Heart right ventricle (tissue), 16 donors: ENCODE data around the gene PRKAG3. TPM values are rescaled to one million over a fixed set of nuclear protein-coding genes. Genes with fewer than 3 reads are reported as not detected.
"Not testable (repeated sequence)": the region's sequence is repeated elsewhere in the genome, so short reads cannot be mapped to it uniquely, and the experiment has no call there.

ENCODE experiments used
- ATAC-seq, 8 donors: fragments of 200-7000 bp; cut with Tn5 transposase; one replicate each; pipeline ENCODE4 v1.9.1; 2020; ENCODE audit warnings: mild to moderate bottlenecking in 8 of 8, moderate library complexity in 8 of 8, moderate number of reproducible peaks in 1 of 8
- DNase-seq, 2 donors: peaks; one replicate each; pipeline ENCODE4 v3.0.0-alpha.2; 2020
- H3K27ac ChIP-seq, 10 donors: fragments of 200-600 bp; sonication (generic) in 2 of 10; one replicate each; pipeline versions ENCODE4 v1.5.0 to v1.8.0; 2020 to 2022; ENCODE audit warnings: mild to moderate bottlenecking in 3 of 10
- H3K27me3 ChIP-seq, 7 donors: fragments of 200-600 bp; one replicate each; pipeline ENCODE4 v1.8.0; 2021 to 2022; ENCODE audit warnings: mild to moderate bottlenecking in 2 of 7
- H3K36me3 ChIP-seq, 9 donors: fragments of 200-600 bp; sonication (generic) in 1 of 9; one replicate each; pipeline versions ENCODE4 v1.5.0 to v1.8.0; 2020 to 2022; ENCODE audit warnings: mild to moderate bottlenecking in 2 of 9
- H3K4me1 ChIP-seq, 9 donors: fragments of 200-600 bp; sonication (generic) in 1 of 9; one replicate each; pipeline versions ENCODE4 v1.5.0 to v1.8.0; 2020 to 2022; ENCODE audit warnings: mild to moderate bottlenecking in 4 of 9
- H3K4me3 ChIP-seq, 10 donors: fragments of 200-600 bp; sonication (generic) in 2 of 10; one replicate each; pipeline versions ENCODE4 v1.5.0 to v1.8.0; 2020 to 2022; ENCODE audit warnings: mild to moderate bottlenecking in 7 of 10, moderate library complexity in 2 of 10
- H3K9me3 ChIP-seq, 11 donors: fragments of 200-600 bp in 10 of 11; sonication (generic) in 2 of 11; one replicate each; pipeline versions ENCODE4 v1.5.0 to v1.8.0; 2013 to 2022; ENCODE audit warnings: mild to moderate bottlenecking in 2 of 11, control low read depth in 1 of 11, moderate library complexity in 1 of 11
- CTCF ChIP-seq, 9 donors: fragments of 200-600 bp; sonication (generic) in 2 of 9; IDR thresholded peaks; one replicate each; pipeline versions ENCODE4 v1.5.0 to v1.8.0; 2021 to 2022; ENCODE audit warnings: antibody characterized with exemption in 9 of 9, mild to moderate bottlenecking in 5 of 9, moderate library complexity in 1 of 9
- WGBS, 2 donors: extraction: QIAGEN DNeasy Blood & Tissue Kit; methylation state at CpG; one replicate each; pipeline ENCODE4 v1.1.7; 2013; ENCODE audit warnings: inconsistent platforms in 1 of 2; 5-methylcytosine and 5-hydroxymethylcytosine counted together
- intact Hi-C, 10 donors: fragments of 100-400 bp; cut with DNase I; formaldehyde crosslinking; loops; one replicate each; pipeline versions ENCODE4 v1.11.1 to v1.14.2; 2022
- polyA plus RNA-seq, 2 donors: library from polyadenylated mRNA; stranded (reverse); fragments of 200-250 nt; gene quantifications; one replicate each; pipeline ENCODE4 v1.2.3, GENCODE V29; 2013
- total RNA-seq, 10 donors: library from RNA; stranded (reverse); fragmentation: NEBNext Ultra II Directional in 3 of 10; extraction: Animal tissue kit (Norgen Biotek cat#: 25700) in 3 of 10; gene quantifications; one replicate each; pipeline versions ENCODE4 v1.2.1 to v1.2.4, GENCODE V29; 2021 to 2023
- donor health status: Arrhythmogenic right ventricular cardiomyopathy.
- donor health status: ischemic (EF 13 %, LVEDD 7.1; RV severe dilation, severe dysfunction).
- donor health status: healthy with polysubstance abuse.
- donor health status: DM: no; HTN: yes; CAD: no.
- donor health status: DM: no; HTN: no; CAD: no.
- donor health status: ischemic (EF 25% LVEDD 6.9; RV normal size, moderate dysfunction).
- donor health status: ischemic (EF 25% LVEDD 5.7; RV mildly dilated, moderate dysfunction).
- donor health status: healthy.
- donor health status: DM: yes; HTN: yes; CAD: no.
- donor health status: Ischemic cardiomyopathy.
- donor health status: ischemic (EF 35%, LVEDD 5.7; RV mildly dilated, moderate dysfunction).
- donor health status: nonischemic (EF 11% LVEDD 7.7; RV severe dilation, severe dysfunction).
- donor health status: DM: yes; HTN: yes; CAD: no.
- donor health status: PGD.
- donor health status: ischemic (EF 29% LVEDD 5.4; RV normal size, mild dysfunction).
- donor health status: nonischemic (EF 23%, LVEDD 6.1; RV moderate dilation, normal function).

The PRKAG3 gene
- total and polyA plus RNA-seq, 12 donors: 0.03 to 0.19 (median 0.12) TPM; not detected in 8

GRCh38 chr2:218852911-218853667 lies 21.5 kb upstream of the PRKAG3 start:
- H3K27me3 ChIP-seq: peaks cover 0 to 96% (median 82%) of the 10 kb centered on the region in 7 donors
- no peak overlapping the region for H3K4me3 ChIP-seq
- intact Hi-C loops: loop anchor here in 4 of 10 donors (1.0 to 10.0 kb wide), 4 partner anchors 45 to 396 kb away; no protein-coding TSS in a partner anchor
- no peak overlapping the region for H3K27ac ChIP-seq
- peak; percentile 31 to 77 (median 70) for TF ChIP-seq CTCF (IDR thresholded peaks at IDR 0.05)
- WGBS, 2 donors: 18 to 24% methylated on average over 16 of the region's 16 CpGs
- peaks cover 0 to 9% (median 0%) of the 10 kb centered on the region in 9 donors for H3K4me1 ChIP-seq
- no peaks in the 10 kb centered on the region for H3K9me3 ChIP-seq
- DNase-seq (peak in 1 of 2 donors; percentile 34), ATAC-seq (peak in 7 of 8 donors; percentile 16 to 69 (median 52))
- no peaks in the 10 kb centered on the region for H3K36me3 ChIP-seq

GRCh38 chr2:218851286-218851685 lies 19.7 kb upstream of the PRKAG3 start:
- 32 to 36% methylated on average over 3 of the region's 3 CpGs for WGBS, 2 donors
- intact Hi-C loops: loop anchor here in 3 of 10 donors (5.0 to 10.0 kb wide), 2 partner anchors 304 to 394 kb away; no protein-coding TSS in a partner anchor
- no peak for TF ChIP-seq CTCF (IDR thresholded peaks at IDR 0.05)
- no peaks in the 10 kb centered on the region for H3K36me3 ChIP-seq
- H3K27me3 ChIP-seq: peaks cover 0 to 85% (median 79%) of the 10 kb centered on the region in 7 donors
- H3K4me1 ChIP-seq: no peaks in the 10 kb centered on the region
- DNase-seq (no peak), ATAC-seq (no peak)
- H3K9me3 ChIP-seq: no peaks in the 10 kb centered on the region
- no peak overlapping the region for H3K4me3 ChIP-seq
- no peak overlapping the region for H3K27ac ChIP-seq

- H3K4me1 ChIP-seq: no peaks in the 10 kb centered on the region
- intact Hi-C loops: loop anchor here in 3 of 10 donors (5.0 to 10.0 kb wide), 2 partner anchors 304 to 393 kb away; no protein-coding TSS in a partner anchor
- ATAC-seq: no peak
- H3K36me3 ChIP-seq: no peaks in the 10 kb centered on the region
- TF ChIP-seq CTCF (IDR thresholded peaks at IDR 0.05): no peak
- peaks cover 0 to 81% (median 77%) of the 10 kb centered on the region in 7 donors for H3K27me3 ChIP-seq
- H3K27ac ChIP-seq: no peak overlapping the region
- H3K9me3 ChIP-seq: no peaks in the 10 kb centered on the region
- 78 to 80% methylated on average over 2 of the region's 2 CpGs for WGBS, 2 donors
- DNase-seq: no peak
- H3K4me3 ChIP-seq: no peak overlapping the region
These were observed 19.2 kb upstream of the PRKAG3 start for GRCh38 chr2:218850796-218851195.

- DNase-seq: no peak
- Histone ChIP-seq H3K27ac (no peak overlapping the region), H3K36me3 (no peaks in the 10 kb centered on the region), H3K9me3 (no peaks in the 10 kb centered on the region), H3K4me3 (no peak overlapping the region), H3K4me1 (no peaks in the 10 kb centered on the region), H3K27me3 (peaks cover 0 to 70% (median 66%) of the 10 kb centered on the region in 7 donors)
- 62 to 67% methylated on average over 7 of the region's 7 CpGs for WGBS, 2 donors
- TF ChIP-seq CTCF (IDR thresholded peaks at IDR 0.05): no peak
- intact Hi-C loops: loop anchor here in 7 of 10 donors (5.0 to 10.0 kb wide), 6 partner anchors 117 to 392 kb away; partner anchors contain the start of gene TTLL4 (in 4 of the 7)
- ATAC-seq: no peak
These were observed 18.1 kb upstream of the PRKAG3 start for GRCh38 chr2:218849721-218850120.

GRCh38 chr2:218846963-218847362 lies 15.4 kb upstream of the PRKAG3 start:
- peaks cover 0 to 44% (median 41%) of the 10 kb centered on the region in 7 donors for H3K27me3 ChIP-seq
- 75 to 88% methylated on average over 12 to 18 of the region's 18 CpGs for WGBS, 2 donors
- intact Hi-C loops: loop anchor here in 9 of 10 donors (1.0 to 10.0 kb wide), 7 partner anchors 115 to 137 kb away; partner anchors contain the start of gene TTLL4 (in 7 of the 9)
- not testable (repeated sequence) for H3K4me1 ChIP-seq, DNase-seq, ATAC-seq, H3K9me3 ChIP-seq, H3K36me3 ChIP-seq, H3K27ac ChIP-seq, H3K4me3 ChIP-seq

GRCh38 chr2:218844334-218844733 lies 12.7 kb upstream of the PRKAG3 start:
- DNase-seq, H3K9me3 ChIP-seq, H3K4me1 ChIP-seq, H3K27ac ChIP-seq, H3K36me3 ChIP-seq, H3K4me3 ChIP-seq, ATAC-seq: not testable (repeated sequence)
- H3K27me3 ChIP-seq: peaks cover 0 to 32% (median 15%) of the 10 kb centered on the region in 7 donors
- intact Hi-C loops: loop anchor here in 1 of 10 donors (10.0 kb wide), 1 partner anchor 120 kb away; no protein-coding TSS in a partner anchor
- 80 to 91% methylated on average over 5 of the region's 5 CpGs for WGBS, 2 donors
